ENCODE results near the gene SIRPA. TPM values are rescaled to one million over a fixed set of nuclear protein-coding genes. Genes with fewer than 3 reads are reported as not detected.

Gene SIRPA
- 25.5 TPM for total RNA-seq
- long read RNA-seq, full-length matches to known transcripts: 22 of 44 reads
- long read RNA-seq, partial matches to known transcripts: 13 of 44 reads
- long read RNA-seq, other reads (novel, unspliced or antisense): 9 of 44 reads

- DNase-seq: peak; percentile 69
- Histone ChIP-seq H3K27me3 (ENCODE audit: low read depth) (peaks cover 13% of the 10 kb centered on the region), H3K27ac (replicated peaks) (peak within 1 kb of the TSS; percentile 92), H3K4me1 (peaks cover 57% of the 10 kb centered on the region), H3K36me3 (no peaks in the 10 kb centered on the region), H3K4me3 (peak within 1 kb of the TSS; percentile 75), H3K9me3 (replicated peaks) (no peaks in the 10 kb centered on the region)
- intact Hi-C loops (cut with micrococcal nuclease): no loop called here
- no peak for TF ChIP-seq CTCF (IDR thresholded peaks at IDR 0.05; ENCODE audit: borderline replicate concordance)
Measured at GRCh38 chr20:1894951-1895673, at the start of gene SIRPA. Gene SIRPA (plus strand): TSS chr20:1895407. CDS start chr20:1895448, 41 bp downstream.

GRCh38 chr20:1845701-1846100, 49.5 kb upstream of the SIRPA start:
- Histone ChIP-seq H3K27ac (replicated peaks) (no peak overlapping the region), H3K9me3 (replicated peaks) (peaks cover 10% of the 10 kb centered on the region), H3K36me3 (no peaks in the 10 kb centered on the region), H3K4me1 (peaks cover 6% of the 10 kb centered on the region), H3K4me3 (no peak overlapping the region), H3K27me3 (ENCODE audit: low read depth) (peaks cover 4% of the 10 kb centered on the region)
- no peak for DNase-seq
- TF ChIP-seq CTCF (IDR thresholded peaks at IDR 0.05; ENCODE audit: borderline replicate concordance): no peak
- intact Hi-C loops (cut with micrococcal nuclease): no loop called here

- no peak for TF ChIP-seq CTCF (IDR thresholded peaks at IDR 0.05; ENCODE audit: borderline replicate concordance)
- no peak overlapping the region for H3K4me3 ChIP-seq
- H3K27me3 ChIP-seq (ENCODE audit: low read depth): peaks cover 4% of the 10 kb centered on the region
- H3K36me3 ChIP-seq: no peaks in the 10 kb centered on the region
- no peak overlapping the region for H3K27ac ChIP-seq (replicated peaks)
- peaks cover 10% of the 10 kb centered on the region for H3K9me3 ChIP-seq (replicated peaks)
- intact Hi-C loops (cut with micrococcal nuclease): no loop called here
- peaks cover 3% of the 10 kb centered on the region for H3K4me1 ChIP-seq
- DNase-seq: no peak
Measured at GRCh38 chr20:1846341-1846740, 48.9 kb upstream of the SIRPA start.

- H3K27ac ChIP-seq (replicated peaks): no peak overlapping the region
- peaks cover 4% of the 10 kb centered on the region for H3K27me3 ChIP-seq (ENCODE audit: low read depth)
- no peak for DNase-seq
- H3K4me3 ChIP-seq: no peak overlapping the region
- peaks cover 10% of the 10 kb centered on the region for H3K9me3 ChIP-seq (replicated peaks)
- TF ChIP-seq CTCF (IDR thresholded peaks at IDR 0.05; ENCODE audit: borderline replicate concordance): no peak
- H3K4me1 ChIP-seq: no peaks in the 10 kb centered on the region
- intact Hi-C loops (cut with micrococcal nuclease): no loop called here
- no peaks in the 10 kb centered on the region for H3K36me3 ChIP-seq
Measured at GRCh38 chr20:1846876-1847275, 48.3 kb upstream of the SIRPA start.

GRCh38 chr20:1847780-1848179, 47.4 kb upstream of the SIRPA start:
- DNase-seq: no peak
- Histone ChIP-seq H3K27ac (replicated peaks) (no peak overlapping the region), H3K36me3 (no peaks in the 10 kb centered on the region), H3K27me3 (ENCODE audit: low read depth) (peaks cover 4% of the 10 kb centered on the region), H3K4me1 (no peaks in the 10 kb centered on the region), H3K4me3 (no peak overlapping the region), H3K9me3 (replicated peaks) (peaks cover 10% of the 10 kb centered on the region)
- no peak for TF ChIP-seq CTCF (IDR thresholded peaks at IDR 0.05; ENCODE audit: borderline replicate concordance)
- intact Hi-C loops (cut with micrococcal nuclease): no loop called here

Data from left ventricle myocardium inferior (tissue), 1 donor.